Activated naive CD8-positive, alpha-beta T cell treated with anti-CD3 and anti-CD28 coated beads for 36 hours (primary cell): Measurements from ENCODE around the gene EXOC3L1. TPM values are rescaled to one million over a fixed set of nuclear protein-coding genes. Genes with fewer than 3 reads are reported as not detected.

Experiments used
- DNase-seq: peaks from one replicate; pipeline ENCODE4 v3.0.0; 2021
- H3K27ac Mint-ChIP-seq: one replicate; pipeline ENCODE4 v1.8.0; 2022; ENCODE audit warnings: mild to moderate bottlenecking, moderate library complexity, mixed read lengths
- H3K27me3 Mint-ChIP-seq: one replicate; pipeline ENCODE4 v1.8.0; 2022; ENCODE audit warnings: mild to moderate bottlenecking, mixed read lengths
- H3K36me3 Mint-ChIP-seq: one replicate; pipeline ENCODE4 v1.8.0; 2021; ENCODE audit warnings: mild to moderate bottlenecking, mixed read lengths
- H3K4me1 Mint-ChIP-seq: one replicate; pipeline ENCODE4 v1.8.0; 2021; ENCODE audit warnings: mixed read lengths
- H3K4me3 Mint-ChIP-seq: one replicate; pipeline ENCODE4 v1.8.0; 2022; ENCODE audit warnings: mild to moderate bottlenecking, moderate library complexity, mixed read lengths
- H3K9me3 Mint-ChIP-seq: one replicate; pipeline ENCODE4 v1.8.0; 2022; ENCODE audit warnings: mixed read lengths
- total RNA-seq, 2 experiments: library from RNA; stranded (reverse); gene quantifications; one replicate each; pipeline ENCODE4 v1.2.3, GENCODE V29; 2021

EXOC3L1 gene
- total RNA-seq, 2 experiments from 2014 or later, result 0.19 TPM; not detected in 1

- peaks cover 30% of the 10 kb centered on the region for H3K27me3 Mint-ChIP-seq
- no peak for DNase-seq
- H3K27ac Mint-ChIP-seq, result no peak overlapping the region
- H3K4me3 Mint-ChIP-seq, result no peak overlapping the region
- H3K4me1 Mint-ChIP-seq, result peaks cover 5% of the 10 kb centered on the region
- H3K9me3 Mint-ChIP-seq, result no peaks in the 10 kb centered on the region
- peaks cover 42% of the 10 kb centered on the region for H3K36me3 Mint-ChIP-seq
Measured at GRCh38 chr16:67147437-67148140, 42.3 kb downstream of the EXOC3L1 start.

GRCh38 chr16:67146523-67147357 lies 43.2 kb downstream of the EXOC3L1 start:
- peaks cover 47% of the 10 kb centered on the region for H3K36me3 Mint-ChIP-seq
- no peak for DNase-seq
- peaks cover 21% of the 10 kb centered on the region for H3K27me3 Mint-ChIP-seq
- H3K27ac Mint-ChIP-seq, result no peak overlapping the region
- H3K9me3 Mint-ChIP-seq, result no peaks in the 10 kb centered on the region
- H3K4me1 Mint-ChIP-seq, result peaks cover 5% of the 10 kb centered on the region
- H3K4me3 Mint-ChIP-seq, result no peak overlapping the region

GRCh38 chr16:67145746-67146145 lies 44.2 kb downstream of the EXOC3L1 start:
- peaks cover 52% of the 10 kb centered on the region for H3K36me3 Mint-ChIP-seq
- DNase-seq, result no peak
- no peaks in the 10 kb centered on the region for H3K9me3 Mint-ChIP-seq
- no peak overlapping the region for H3K4me3 Mint-ChIP-seq
- no peak overlapping the region for H3K27ac Mint-ChIP-seq
- H3K4me1 Mint-ChIP-seq, result no peaks in the 10 kb centered on the region
- peaks cover 12% of the 10 kb centered on the region for H3K27me3 Mint-ChIP-seq

- Mint-ChIP-seq H3K4me3 (no peak overlapping the region), H3K27me3 (peaks cover 12% of the 10 kb centered on the region), H3K36me3 (peaks cover 59% of the 10 kb centered on the region), H3K27ac (no peak overlapping the region), H3K4me1 (no peaks in the 10 kb centered on the region), H3K9me3 (no peaks in the 10 kb centered on the region)
- no peak for DNase-seq
Measured at GRCh38 chr16:67144943-67145342, 45.0 kb downstream of the EXOC3L1 start.

- Mint-ChIP-seq H3K27ac (no peak overlapping the region), H3K4me3 (no peak overlapping the region), H3K36me3 (peaks cover 42% of the 10 kb centered on the region), H3K27me3 (no peaks in the 10 kb centered on the region), H3K4me1 (no peaks in the 10 kb centered on the region), H3K9me3 (no peaks in the 10 kb centered on the region)
- DNase-seq, result no peak
Measured at GRCh38 chr16:67142342-67142741, 47.6 kb downstream of the EXOC3L1 start.

GRCh38 chr16:67141391-67141790 lies 48.5 kb downstream of the EXOC3L1 start:
- H3K4me1 Mint-ChIP-seq, result no peaks in the 10 kb centered on the region
- no peaks in the 10 kb centered on the region for H3K27me3 Mint-ChIP-seq
- no peaks in the 10 kb centered on the region for H3K9me3 Mint-ChIP-seq
- no peak for DNase-seq
- H3K36me3 Mint-ChIP-seq, result peaks cover 38% of the 10 kb centered on the region
- no peak overlapping the region for H3K4me3 Mint-ChIP-seq
- H3K27ac Mint-ChIP-seq, result no peak overlapping the region

GRCh38 chr16:67137605-67138004 lies 52.3 kb downstream of the EXOC3L1 start:
- H3K4me1 Mint-ChIP-seq, result no peaks in the 10 kb centered on the region
- no peak overlapping the region for H3K27ac Mint-ChIP-seq
- H3K27me3 Mint-ChIP-seq, result no peaks in the 10 kb centered on the region
- no peaks in the 10 kb centered on the region for H3K9me3 Mint-ChIP-seq
- peaks cover 35% of the 10 kb centered on the region for H3K36me3 Mint-ChIP-seq
- H3K4me3 Mint-ChIP-seq, result no peak overlapping the region
- DNase-seq, result no peak

Other genes starting within 250 kb of the EXOC3L1 start
- gene CES3, start 228.9 kb downstream of the EXOC3L1 start, total RNA-seq, result under 1 TPM; 0.43 to 0.80 TPM
- gene CES4A, start 201.5 kb downstream of the EXOC3L1 start, total RNA-seq, result 1 to 10 TPM; 3.5 to 4.6 TPM
- 100 to 1,000 TPM; 110 to 114 TPM for gene CBFB, start 161.0 kb downstream of the EXOC3L1 start, total RNA-seq
- gene PHAF1, start 80.2 kb downstream of the EXOC3L1 start, total RNA-seq, result 10 to 100 TPM; 13.8 to 14.9 TPM
- gene B3GNT9, start 39.1 kb downstream of the EXOC3L1 start, total RNA-seq, result 1 to 10 TPM; 1.5 to 1.7 TPM
- gene TRADD, start 30.2 kb downstream of the EXOC3L1 start, total RNA-seq, result 10 to 100 TPM; 15.3 to 16.0 TPM
- gene FBXL8, start 30.2 kb downstream of the EXOC3L1 start, total RNA-seq, result 1 to 10 TPM; 7.9 to 8.5 TPM
- 10 to 100 TPM in 1 of 2 experiments, 1 to 10 TPM in 1; 9.3 to 10.1 TPM for gene HSF4, start 25.4 kb downstream of the EXOC3L1 start, total RNA-seq
- gene NOL3, start 19.6 kb downstream of the EXOC3L1 start, total RNA-seq, result 1 to 10 TPM; 6.1 to 6.4 TPM
- 10 to 100 TPM; 15.8 to 16.7 TPM for gene MATCAP1, start 6.2 kb downstream of the EXOC3L1 start, total RNA-seq
- 100 to 1,000 TPM; 130 to 136 TPM for gene E2F4, start 2.0 kb upstream of the EXOC3L1 start, total RNA-seq
- 1 to 10 TPM; 4.3 to 4.5 TPM for gene ELMO3, start 9.0 kb upstream of the EXOC3L1 start, total RNA-seq
- 10 to 100 TPM; 46.5 to 48.6 TPM for gene TMEM208, start 37.0 kb upstream of the EXOC3L1 start, total RNA-seq
- 10 to 100 TPM; 76.4 to 79.9 TPM for gene FHOD1, start 57.3 kb upstream of the EXOC3L1 start, total RNA-seq
- 1 to 10 TPM; 5.8 to 6.1 TPM for gene SLC9A5, start 58.8 kb upstream of the EXOC3L1 start, total RNA-seq
- 10 to 100 TPM; 30.8 to 37.0 TPM for gene PLEKHG4, start 89.4 kb upstream of the EXOC3L1 start, total RNA-seq
- gene KCTD19, start 136.6 kb upstream of the EXOC3L1 start, total RNA-seq, result 1 to 10 TPM; 2.2 to 3.0 TPM
- gene LRRC36, start 136.7 kb upstream of the EXOC3L1 start, total RNA-seq, result 1 to 10 TPM in 1 of 2 experiments, under 1 TPM in 1; 0.82 to 1.1 TPM
- not detected for gene TPPP3, start 203.4 kb upstream of the EXOC3L1 start, total RNA-seq
- gene ZDHHC1, start 226.3 kb upstream of the EXOC3L1 start, total RNA-seq, result 1 to 10 TPM in 1 of 2 experiments, under 1 TPM in 1; 0.76 to 1.2 TPM
- gene HSD11B2, start 241.0 kb upstream of the EXOC3L1 start, total RNA-seq, result 1 to 10 TPM; 2.8 to 3.1 TPM